Tibial nerve (tissue), 4 donors: ENCODE measurements around the gene EXD3. TPM values are rescaled to one million over a fixed set of nuclear protein-coding genes. Genes with fewer than 3 reads are reported as not detected.
A peak's percentile ranks its signal among the peaks of the same experiment; 100 is the strongest.

Experiments
- DNase-seq, 2 donors: peaks; one replicate each; pipeline ENCODE4 v3.0.0-alpha.2; 2019; ENCODE audit warnings: low spot score in 2 of 2
- H3K27ac ChIP-seq, 4 donors: fragments of 200-600 bp; sonication (generic) in 3 of 4; one replicate each; pipeline ENCODE4 v1.5.1; 2017 to 2019; ENCODE audit warnings: mild to moderate bottlenecking in 1 of 4
- H3K27me3 ChIP-seq, 2 donors: fragments of 200-600 bp; sonication (generic) in 1 of 2; one replicate each; pipeline versions ENCODE4 v1.5.1 to v1.6.0; 2017 to 2019
- H3K36me3 ChIP-seq, 3 donors: fragments of 200-600 bp; sonication (generic); one replicate each; pipeline ENCODE4 v1.5.1; 2018 to 2019
- H3K4me1 ChIP-seq, 4 donors: fragments of 200-600 bp; sonication (generic) in 3 of 4; one replicate each; pipeline ENCODE4 v1.5.1; 2017 to 2019
- H3K4me3 ChIP-seq, 4 donors: fragments of 200-600 bp; sonication (generic) in 3 of 4; one replicate each; pipeline ENCODE4 v1.5.1; 2017 to 2019; ENCODE audit warnings: mild to moderate bottlenecking in 1 of 4, moderate library complexity in 1 of 4
- H3K9me3 ChIP-seq, 4 donors: fragments of 200-600 bp; sonication (generic) in 3 of 4; one replicate each; pipeline ENCODE4 v1.5.1; 2017 to 2019
- EP300 ChIP-seq, 2 donors: sonication (generic); formaldehyde crosslinking; IDR thresholded peaks; one replicate each; pipeline ENCODE4 v1.6.1; 2017; ENCODE audit warnings: antibody characterized with exemption in 2 of 2, mild to moderate bottlenecking in 1 of 2
- POLR2A ChIP-seq, 2 donors: fragments of 450-650 bp; IDR thresholded peaks; one replicate each; pipeline ENCODE4 v1.6.1; 2017; ENCODE audit warnings: antibody characterized with exemption in 2 of 2, mild to moderate bottlenecking in 2 of 2, moderate library complexity in 2 of 2
- WGBS, 2 donors: methylation state at CpG; one replicate each; pipeline ENCODE4 v1.1.5; 2018; 5-methylcytosine and 5-hydroxymethylcytosine counted together
- total RNA-seq, 4 donors: library from RNA; depleted of rRNA; stranded (reverse); fragments of >200 nt; gene quantifications; one replicate each; pipeline ENCODE4 v1.1.0, GENCODE V29; 2016
- TF ChIP-seq, protein P1 (sequence below), 5 experiments: fragments of 200-600 bp in 3 of 5; fragments of 450-650 bp in 2 of 5; sonication (generic) in 3 of 5; IDR thresholded peaks; one replicate each; pipeline ENCODE4 v1.5.1; 2016 to 2019; ENCODE audit warnings: antibody characterized with exemption in 5 of 5, mild to moderate bottlenecking in 3 of 5, moderate library complexity in 2 of 5

Gene EXD3
- total RNA-seq, 4 donors from 2014 or later: 27.6 to 99.9 (median 55.2) TPM

DNA sequence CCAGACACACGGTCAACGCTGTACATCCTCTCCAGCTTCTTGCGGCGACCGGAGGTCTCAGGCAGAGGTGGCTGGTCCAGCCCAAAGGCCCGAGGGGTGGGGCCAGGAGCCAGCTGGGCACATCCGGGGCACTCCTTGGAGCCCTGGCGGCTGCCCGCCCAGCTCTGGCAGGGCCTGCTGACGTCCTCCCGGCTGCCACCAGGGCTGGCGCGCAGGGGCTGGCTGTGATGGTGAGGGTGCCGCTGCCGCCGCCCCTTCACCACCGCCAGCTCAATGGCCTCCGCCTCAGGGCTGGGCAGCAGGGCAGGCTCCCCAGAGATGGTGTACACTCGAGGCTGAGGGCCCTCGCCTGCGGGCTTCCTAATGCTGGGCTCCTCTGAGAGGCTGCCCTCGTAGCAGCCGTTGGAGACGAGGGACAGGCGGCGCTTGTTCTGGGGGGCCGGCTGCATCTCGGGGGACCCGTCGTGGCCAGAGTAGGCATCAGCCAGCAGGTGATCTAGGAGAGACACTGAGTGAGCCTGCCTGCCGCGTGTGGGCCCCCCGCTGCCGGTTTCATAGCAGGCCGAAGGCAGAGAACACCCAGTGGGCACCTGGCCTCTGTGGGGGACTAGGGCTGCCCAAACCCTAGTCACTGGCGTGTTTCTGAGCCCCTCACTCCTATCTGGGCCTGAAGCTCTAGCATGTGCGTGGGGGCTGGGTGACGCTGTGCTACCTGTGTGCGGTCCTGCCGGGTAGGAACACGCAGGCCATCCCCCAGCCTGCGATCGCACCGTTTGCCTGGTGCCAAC lies 34.6 kb upstream of the EXD3 start:
- no peak for DNase-seq
- Histone ChIP-seq H3K27me3 (no peaks in the 10 kb centered on the region), H3K36me3 (peaks cover 0 to 47% (median 4%) of the 10 kb centered on the region in 3 donors), H3K4me1 (peaks cover 0 to 76% (median 46%) of the 10 kb centered on the region in 4 donors), H3K9me3 (no peaks in the 10 kb centered on the region), H3K4me3 (peak overlapping the region; percentile 53 to 93 (median 70)), H3K27ac (peak overlapping the region; percentile 82 to 94 (median 92))
- 89 to 91% methylated on average over 16 to 22 of the region's 44 CpGs for WGBS, 2 donors
- TF ChIP-seq, protein P1, sequence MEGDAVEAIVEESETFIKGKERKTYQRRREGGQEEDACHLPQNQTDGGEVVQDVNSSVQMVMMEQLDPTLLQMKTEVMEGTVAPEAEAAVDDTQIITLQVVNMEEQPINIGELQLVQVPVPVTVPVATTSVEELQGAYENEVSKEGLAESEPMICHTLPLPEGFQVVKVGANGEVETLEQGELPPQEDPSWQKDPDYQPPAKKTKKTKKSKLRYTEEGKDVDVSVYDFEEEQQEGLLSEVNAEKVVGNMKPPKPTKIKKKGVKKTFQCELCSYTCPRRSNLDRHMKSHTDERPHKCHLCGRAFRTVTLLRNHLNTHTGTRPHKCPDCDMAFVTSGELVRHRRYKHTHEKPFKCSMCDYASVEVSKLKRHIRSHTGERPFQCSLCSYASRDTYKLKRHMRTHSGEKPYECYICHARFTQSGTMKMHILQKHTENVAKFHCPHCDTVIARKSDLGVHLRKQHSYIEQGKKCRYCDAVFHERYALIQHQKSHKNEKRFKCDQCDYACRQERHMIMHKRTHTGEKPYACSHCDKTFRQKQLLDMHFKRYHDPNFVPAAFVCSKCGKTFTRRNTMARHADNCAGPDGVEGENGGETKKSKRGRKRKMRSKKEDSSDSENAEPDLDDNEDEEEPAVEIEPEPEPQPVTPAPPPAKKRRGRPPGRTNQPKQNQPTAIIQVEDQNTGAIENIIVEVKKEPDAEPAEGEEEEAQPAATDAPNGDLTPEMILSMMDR (IDR thresholded peaks at IDR 0.05): no peak
- TF ChIP-seq EP300 (IDR thresholded peaks at IDR 0.05) (no peak), POLR2A (IDR thresholded peaks at IDR 0.05) (no peak)

DNA sequence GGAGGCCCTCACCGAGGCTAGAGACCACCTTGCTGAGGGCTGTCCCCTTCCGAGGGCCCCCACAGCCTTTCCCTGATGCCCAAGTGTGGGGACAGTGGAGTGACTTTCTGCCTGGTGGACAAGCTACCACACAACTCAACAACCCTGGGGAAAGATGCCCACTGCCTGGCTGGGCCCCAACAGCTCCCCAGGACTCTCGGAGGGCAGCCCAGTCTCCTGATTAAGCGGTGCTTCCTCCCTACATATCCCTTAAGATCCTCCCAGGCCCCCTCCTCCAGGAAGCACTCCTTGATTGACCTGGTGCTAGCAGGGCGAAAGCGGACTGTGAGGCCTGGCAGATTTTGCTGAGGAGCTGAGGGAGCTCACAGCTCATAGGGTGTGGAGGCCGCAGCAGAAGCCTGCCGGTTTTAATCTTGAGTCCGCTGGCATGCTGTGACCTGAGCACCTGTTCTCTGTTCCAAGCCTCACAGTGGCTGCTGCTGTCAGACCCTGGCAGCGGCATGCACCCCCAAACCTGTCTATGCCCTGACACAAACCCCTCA lies 34.0 kb upstream of the EXD3 start:
- WGBS, 2 donors: 88 to 96% methylated on average over 6 to 7 of the region's 10 CpGs
- H3K4me1 ChIP-seq: peaks cover 0 to 73% (median 46%) of the 10 kb centered on the region in 4 donors

DNA sequence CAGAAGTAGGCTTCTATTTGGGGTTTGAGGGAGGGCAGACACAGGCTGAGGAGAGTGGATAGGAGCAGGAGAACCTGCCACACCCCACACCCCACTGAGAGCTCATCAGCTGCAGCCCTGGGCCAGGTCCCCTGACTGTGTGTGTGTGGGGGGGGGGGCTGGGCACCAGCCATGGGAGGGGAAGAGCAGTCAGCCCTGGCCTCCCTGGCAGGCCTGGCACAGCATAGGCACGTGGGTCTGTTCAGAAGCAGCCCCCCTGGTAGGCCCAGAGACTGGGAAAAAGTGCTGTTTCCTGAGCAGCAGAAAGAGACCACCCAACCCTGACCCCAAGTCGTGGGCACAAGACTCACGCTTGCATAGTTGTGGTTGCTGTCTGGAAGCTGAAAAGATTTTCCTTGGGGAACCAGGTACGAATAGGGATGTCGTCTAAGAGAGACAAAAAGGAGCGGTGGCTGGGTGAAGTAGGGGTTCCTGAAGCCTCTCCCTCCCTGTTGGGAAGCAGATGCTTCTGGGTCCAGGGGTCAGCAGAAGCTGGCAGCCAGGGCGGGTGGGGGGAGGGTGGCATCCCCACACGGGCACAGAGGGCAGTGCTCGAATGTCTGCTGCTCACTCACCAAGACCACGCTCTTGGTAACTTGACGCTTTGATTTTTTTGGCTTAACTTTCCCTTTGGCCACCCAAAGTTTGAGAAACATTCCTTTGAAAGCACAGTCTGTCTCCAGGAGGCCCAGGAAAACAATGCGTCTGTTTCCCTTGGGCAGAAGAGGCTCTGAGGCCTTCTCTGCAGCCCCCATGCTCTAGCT lies 33.3 kb upstream of the EXD3 start:
- no peak for DNase-seq
- peaks cover 0 to 67% (median 44%) of the 10 kb centered on the region in 4 donors for H3K4me1 ChIP-seq
- H3K36me3 ChIP-seq: peaks cover 0 to 46% (median 4%) of the 10 kb centered on the region in 3 donors
- whole genome bisulfite sequencing, 2 donors: 53 to 70% methylated on average over 12 of the region's 12 CpGs
- H3K9me3 ChIP-seq: no peaks in the 10 kb centered on the region
- peak overlapping the region in 1 of 4 donors; percentile 82 for H3K4me3 ChIP-seq
- TF ChIP-seq POLR2A (IDR thresholded peaks at IDR 0.05) (peak in 1 of 2 donors; percentile 37), EP300 (IDR thresholded peaks at IDR 0.05) (peak in 1 of 2 donors; percentile 76)
- TF ChIP-seq, protein P1 (IDR thresholded peaks at IDR 0.05): no peak
- H3K27me3 ChIP-seq: no peaks in the 10 kb centered on the region
- peak overlapping the region; percentile 49 to 94 (median 88) for H3K27ac ChIP-seq

More for the DNA sequence above, 34.0 kb upstream of the EXD3 start:
- Histone ChIP-seq H3K27ac (peak overlapping the region; percentile 49 to 94 (median 88)), H3K4me3 (peak overlapping the region in 1 of 4 donors; percentile 82), H3K27me3 (no peaks in the 10 kb centered on the region), H3K9me3 (no peaks in the 10 kb centered on the region), H3K36me3 (peaks cover 0 to 50% (median 4%) of the 10 kb centered on the region in 3 donors)
- DNase-seq: no peak
- no peak for TF ChIP-seq POLR2A (IDR thresholded peaks at IDR 0.05)
- TF ChIP-seq, protein P1 (IDR thresholded peaks at IDR 0.05): no peak
- TF ChIP-seq EP300 (IDR thresholded peaks at IDR 0.05): no peak

DNA sequence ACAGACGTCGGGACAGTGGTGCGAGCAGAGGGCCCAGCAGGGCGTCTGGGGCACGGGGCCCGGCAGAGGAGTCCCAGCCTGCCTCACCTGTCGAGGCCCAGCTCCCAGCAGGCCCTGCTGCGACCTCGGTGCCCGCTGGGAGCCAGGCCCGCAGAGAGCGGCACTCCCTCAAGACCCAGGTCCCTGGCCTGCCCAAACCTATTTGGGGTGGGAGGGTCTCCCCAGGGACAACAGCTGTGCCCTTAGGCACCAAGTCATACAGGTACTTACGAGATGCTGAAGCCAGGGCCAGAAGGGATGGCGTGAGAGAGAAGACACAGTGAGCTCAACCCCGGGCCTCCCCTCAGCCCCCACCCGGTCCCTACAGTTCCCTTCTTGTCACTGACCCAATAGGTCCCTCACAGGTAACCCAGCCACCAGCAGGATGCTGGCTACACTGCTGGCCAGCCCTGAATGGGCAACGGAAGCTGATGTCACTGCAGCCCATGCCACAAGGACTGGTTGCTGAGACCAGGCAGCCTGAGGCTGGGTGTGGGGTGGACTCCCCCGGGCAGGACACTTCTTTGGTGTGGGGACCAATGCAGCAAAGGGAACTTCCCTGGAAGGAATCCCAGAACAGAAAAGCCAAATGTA lies 32.5 kb upstream of the EXD3 start:
- Histone ChIP-seq H3K9me3 (no peaks in the 10 kb centered on the region), H3K27me3 (no peaks in the 10 kb centered on the region), H3K27ac (peak overlapping the region; percentile 49 to 94 (median 88)), H3K36me3 (peaks cover 0 to 46% (median 4%) of the 10 kb centered on the region in 3 donors), H3K4me1 (peaks cover 0 to 64% (median 44%) of the 10 kb centered on the region in 4 donors), H3K4me3 (peak overlapping the region in 1 of 4 donors; percentile 49)
- no peak for TF ChIP-seq POLR2A (IDR thresholded peaks at IDR 0.05)
- TF ChIP-seq, protein P1 (IDR thresholded peaks at IDR 0.05): no peak
- no peak for TF ChIP-seq EP300 (IDR thresholded peaks at IDR 0.05)
- DNase-seq: no peak
- WGBS, 2 donors: 84 to 91% methylated on average over 15 to 18 of the region's 18 CpGs
